OCI-M2 (cell line): Measurements from ENCODE around the gene THSD7A.

ENCODE experiments used
- DNase-seq: peaks from one replicate; lab custom pipeline; 2025; ENCODE audit not compliant: unreplicated experiment; lab: John Stamatoyannopoulos, UW

The THSD7A gene

DNA sequence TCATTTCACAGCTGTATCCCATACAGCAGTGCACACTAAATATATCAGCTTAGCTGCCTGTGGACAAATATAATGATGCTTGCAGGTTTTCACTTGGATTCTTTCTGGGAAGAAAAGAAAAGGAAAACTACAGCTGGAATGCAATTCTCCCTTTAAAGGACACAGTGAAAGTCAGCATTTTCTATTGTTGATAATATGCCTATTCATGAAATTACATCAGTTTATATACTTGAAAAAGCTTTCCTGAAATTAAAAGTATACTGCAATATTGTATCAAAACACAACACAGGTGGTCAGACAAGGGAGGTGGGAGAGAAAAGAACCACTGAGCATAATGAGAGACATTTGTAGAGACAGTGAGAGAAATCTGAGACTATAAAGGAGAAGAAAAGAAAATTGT lies 20.3 kb downstream of the THSD7A start:
- DNase-seq, result no peak

GRCh38 chr7:11810043-11810625 lies 21.9 kb downstream of the THSD7A start:
- no peak for DNase-seq

- no peak for DNase-seq
Observed at GRCh38 chr7:11807000-11807399, 25.0 kb downstream of the THSD7A start.

- DNase-seq, result no peak
Observed at GRCh38 chr7:11804621-11805020, 27.4 kb downstream of the THSD7A start.

- no peak for DNase-seq
Observed at GRCh38 chr7:11795231-11795630, 36.8 kb downstream of the THSD7A start.

DNA sequence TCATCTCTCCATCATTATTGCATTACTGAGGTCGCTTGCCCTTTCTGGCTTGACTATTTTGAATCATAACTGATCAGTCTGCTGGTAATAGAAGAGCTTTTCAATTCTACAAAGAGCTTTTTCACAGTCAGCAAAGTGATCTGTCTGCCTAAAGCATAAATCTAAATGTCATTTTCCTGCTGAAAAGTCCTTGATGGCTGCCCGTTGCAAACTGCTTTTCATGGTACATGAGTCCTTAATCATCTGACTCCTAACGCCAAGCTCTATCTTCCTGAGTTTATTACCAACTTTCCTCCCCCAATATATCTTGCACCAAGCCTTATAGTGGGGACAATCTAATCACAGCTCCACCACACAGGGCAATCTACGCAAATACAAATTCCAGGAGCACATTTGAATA lies 39.8 kb downstream of the THSD7A start:
- DNase-seq, result no peak

DNA sequence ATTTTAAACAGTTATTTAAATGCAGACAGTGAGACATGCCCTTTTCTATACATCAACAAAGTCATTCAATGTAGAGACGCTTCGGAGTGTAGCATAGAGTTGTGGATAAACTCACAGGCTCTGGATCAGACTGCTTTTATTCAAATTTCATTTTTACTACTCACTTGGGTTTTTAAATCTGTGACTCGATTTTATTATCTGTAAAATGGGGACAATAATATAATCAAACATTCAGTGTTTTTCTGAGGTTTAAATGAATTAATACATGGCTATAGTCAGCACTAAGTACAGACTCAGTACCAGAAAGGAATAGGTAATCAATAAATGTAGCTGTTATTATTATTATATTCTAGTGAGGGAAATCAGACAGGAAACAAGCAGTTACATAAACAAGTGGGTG lies 43.4 kb downstream of the THSD7A start:
- no peak for DNase-seq

DNA sequence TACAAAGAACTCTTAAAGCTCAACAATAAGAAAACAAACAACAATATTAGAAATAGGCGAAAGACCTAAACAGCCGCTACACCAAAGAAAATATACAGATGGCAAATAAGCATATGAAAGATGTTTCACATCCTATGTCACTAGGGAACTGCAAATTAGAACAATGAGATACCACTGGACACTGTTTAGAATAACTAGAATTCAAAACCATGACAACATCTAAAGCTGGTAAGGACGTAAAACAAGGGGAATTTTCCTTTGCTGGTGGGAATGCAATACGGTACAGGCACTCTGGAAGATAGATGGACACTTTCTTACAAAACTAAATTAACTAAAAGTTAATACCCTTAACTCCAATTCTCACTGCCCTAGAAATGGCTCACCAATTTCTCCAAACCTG lies 44.5 kb downstream of the THSD7A start:
- no peak for DNase-seq

- no peak for DNase-seq
Observed at GRCh38 chr7:11786186-11786585, 45.8 kb downstream of the THSD7A start.

DNA sequence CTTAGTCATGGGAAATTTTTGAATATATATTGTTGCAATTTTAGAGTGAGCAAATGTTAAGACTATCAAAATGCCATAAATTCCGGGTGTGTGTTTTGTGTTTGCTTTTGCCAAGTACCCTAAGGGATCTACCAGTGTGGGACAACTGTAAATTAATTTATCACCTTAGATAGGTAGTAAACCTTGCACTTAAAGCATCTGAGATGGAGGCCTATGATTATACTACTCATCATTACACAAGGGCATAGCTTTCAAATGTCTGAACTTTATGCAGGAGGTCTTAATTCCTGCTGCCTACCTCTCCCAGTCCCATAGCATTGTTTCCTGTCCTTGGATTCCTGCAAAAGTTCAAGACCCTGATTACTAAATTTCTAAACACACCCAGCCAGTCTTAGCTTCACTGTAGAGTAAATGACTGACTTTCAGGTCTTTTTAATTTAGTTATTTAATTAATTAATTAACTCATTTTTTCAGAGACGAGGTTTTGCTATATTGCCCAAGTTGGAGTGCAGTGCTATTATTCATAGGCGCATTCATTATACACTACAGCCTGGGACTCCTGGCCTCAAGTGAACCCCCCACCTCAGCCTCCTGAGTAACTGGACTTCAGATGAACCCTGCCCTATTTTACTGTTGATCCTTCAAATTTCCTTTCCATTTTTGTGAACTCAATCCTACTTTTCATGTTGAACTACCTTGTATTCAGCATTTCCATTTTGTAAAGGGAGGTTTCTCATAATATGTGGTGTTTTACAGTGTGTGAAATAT lies 47.0 kb downstream of the THSD7A start:
- DNase-seq, result no peak

GRCh38 chr7:11779864-11780674 lies 51.9 kb downstream of the THSD7A start:
- no peak for DNase-seq

DNA sequence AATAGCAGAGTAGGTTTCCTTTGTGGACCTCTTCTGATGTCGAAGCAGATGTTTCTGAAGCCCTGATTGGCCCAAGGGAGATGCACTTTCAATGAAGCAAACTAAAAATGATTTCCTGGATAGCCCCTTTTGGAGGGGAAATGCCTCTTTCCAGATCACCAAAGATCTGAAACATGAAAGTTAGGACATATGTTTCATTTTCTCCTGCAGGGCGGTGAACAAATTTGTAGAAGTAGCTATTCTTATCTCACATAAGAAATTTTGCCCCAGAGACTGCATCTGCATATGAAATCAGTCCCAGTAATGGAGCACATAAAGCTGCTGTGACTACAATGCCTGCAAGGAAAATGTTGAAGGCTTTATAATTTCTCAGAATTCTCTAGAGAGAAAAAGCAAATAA lies 56.0 kb downstream of the THSD7A start:
- DNase-seq, result no peak

DNA sequence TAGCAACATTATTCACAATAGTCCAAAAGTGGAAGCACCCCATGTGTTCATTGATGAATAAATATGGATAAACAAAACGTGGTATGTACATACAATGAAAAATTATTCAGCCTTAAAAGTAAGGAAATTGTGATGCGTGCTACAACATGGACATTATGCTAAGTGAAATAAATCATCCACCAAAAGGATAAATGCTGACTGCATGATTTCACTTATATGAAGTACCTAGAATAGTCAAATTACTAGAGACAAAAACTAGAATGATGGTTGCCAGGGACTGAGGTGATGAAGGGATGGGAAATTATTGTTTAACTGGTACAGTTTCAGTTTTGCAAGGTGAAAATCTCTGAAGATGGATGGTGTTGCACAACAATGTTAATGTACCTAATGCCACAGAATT lies 56.6 kb downstream of the THSD7A start:
- no peak for DNase-seq

DNA sequence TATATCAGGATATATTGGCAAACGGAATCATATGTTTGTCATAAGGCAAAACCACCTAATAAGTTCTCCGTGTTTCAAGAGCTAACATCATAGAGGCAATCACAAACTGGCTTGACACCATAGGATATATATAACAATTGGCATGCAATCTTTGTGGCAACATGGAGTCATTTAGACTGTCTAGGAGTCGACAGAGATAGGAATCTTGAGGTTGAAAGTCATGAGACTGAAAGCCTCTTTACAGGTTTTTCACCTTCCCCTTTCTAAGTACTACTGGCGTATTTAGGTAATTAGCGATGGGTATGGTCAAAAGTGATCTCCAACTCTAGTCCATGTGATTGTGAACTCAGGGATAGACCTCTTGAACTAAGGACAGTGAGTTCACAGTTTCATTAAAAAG lies 63.7 kb downstream of the THSD7A start:
- DNase-seq, result no peak

GRCh38 chr7:11767148-11767547 lies 64.8 kb downstream of the THSD7A start:
- DNase-seq, result no peak

- DNase-seq, result no peak
Observed at GRCh38 chr7:11760372-11760771, 71.6 kb downstream of the THSD7A start.

DNA sequence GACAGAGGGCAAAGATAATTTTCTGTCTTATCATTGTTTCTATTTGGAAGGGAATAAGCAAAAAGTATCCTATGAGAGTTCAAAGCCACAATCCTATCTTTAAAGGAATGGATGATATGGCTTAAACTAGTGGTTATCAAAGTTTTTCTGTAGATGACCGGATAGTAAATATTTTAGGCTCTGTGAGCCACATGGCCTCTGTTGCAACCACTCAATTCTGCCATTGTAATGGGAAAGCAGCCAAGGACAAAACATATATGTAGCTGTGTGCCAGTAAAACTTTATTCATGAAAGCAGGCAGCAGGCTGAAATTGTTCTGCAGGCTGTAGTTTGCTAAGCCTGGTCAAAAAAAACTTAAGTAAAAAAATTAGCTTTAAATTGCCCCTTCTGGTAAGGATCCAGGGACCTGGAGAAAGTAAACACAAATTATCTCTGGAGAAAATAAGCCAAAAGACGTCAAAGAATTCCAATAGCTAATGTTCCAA lies 73.3 kb downstream of the THSD7A start:
- no peak for DNase-seq

- no peak for DNase-seq
Observed at GRCh38 chr7:11757153-11757552, 74.8 kb downstream of the THSD7A start.

DNA sequence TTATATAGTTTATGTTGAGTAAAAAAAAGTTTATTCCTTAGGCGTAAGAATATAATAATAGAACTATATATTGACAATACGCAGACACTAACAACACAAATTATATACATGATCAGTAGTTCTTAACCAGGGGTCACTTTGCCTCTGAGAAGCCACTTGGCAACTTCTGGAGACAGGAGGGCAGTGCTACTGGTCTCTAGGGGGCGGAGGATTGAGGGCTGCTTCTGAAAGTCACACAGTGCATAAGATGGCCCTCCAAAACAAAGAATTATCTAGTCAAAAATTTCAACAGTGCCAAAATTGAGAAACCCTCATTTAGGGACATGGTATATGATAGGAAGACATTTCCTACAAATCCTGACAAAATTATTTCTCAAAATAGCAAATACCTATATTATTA lies 77.1 kb downstream of the THSD7A start:
- no peak for DNase-seq

DNA sequence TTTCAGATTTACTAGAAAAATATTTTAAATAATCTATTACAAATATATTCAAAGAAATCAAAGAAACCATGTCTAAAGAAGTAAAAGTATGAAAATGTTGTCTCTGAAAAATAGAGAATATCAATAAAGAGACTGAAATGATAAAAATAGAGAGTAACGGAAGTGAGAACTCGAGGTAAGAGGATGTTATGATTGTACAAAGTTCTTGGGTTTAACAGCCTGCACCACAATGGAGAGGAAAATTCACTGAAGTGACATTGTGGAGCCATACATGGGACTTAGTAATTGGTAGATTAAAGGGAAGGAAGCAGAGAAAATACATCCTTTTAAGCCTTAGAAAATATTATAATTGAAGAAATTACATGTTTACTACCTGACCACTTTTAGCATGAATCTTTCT lies 77.9 kb downstream of the THSD7A start:
- no peak for DNase-seq

GRCh38 chr7:11753433-11753832 lies 78.6 kb downstream of the THSD7A start:
- no peak for DNase-seq

DNA sequence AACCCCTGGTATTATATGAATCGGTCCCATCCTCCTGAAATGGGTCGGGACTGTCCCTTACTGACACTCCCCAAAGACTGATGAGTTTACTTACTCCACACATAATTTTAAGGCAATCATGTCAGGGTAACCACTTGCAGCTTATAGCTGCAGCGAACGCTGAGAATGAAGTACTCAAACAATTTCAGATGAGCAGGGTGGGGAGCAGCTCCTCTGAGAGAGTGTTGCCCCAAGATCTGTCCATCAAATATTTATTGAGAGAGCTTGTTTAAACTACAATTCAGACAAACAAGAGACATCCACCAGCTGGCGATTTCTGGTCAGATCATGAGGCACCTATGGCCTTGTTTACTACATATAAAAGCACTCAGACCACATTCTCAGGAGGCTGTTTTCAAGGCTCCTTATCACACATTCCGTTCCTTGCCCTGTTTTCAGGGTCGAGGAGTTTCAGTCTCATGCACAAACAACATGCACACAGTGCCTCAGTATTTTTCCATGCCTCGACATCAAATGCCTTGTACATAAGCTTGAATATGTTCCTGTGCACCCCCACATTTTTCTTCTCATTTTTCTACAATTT lies 80.1 kb downstream of the THSD7A start:
- no peak for DNase-seq
